ENCODE data around the gene NOS3.
"Not testable (repeated sequence)": the region's sequence is repeated elsewhere in the genome, so short reads cannot be mapped to it uniquely, and the experiment has no call there.

The NOS3 gene

DNA sequence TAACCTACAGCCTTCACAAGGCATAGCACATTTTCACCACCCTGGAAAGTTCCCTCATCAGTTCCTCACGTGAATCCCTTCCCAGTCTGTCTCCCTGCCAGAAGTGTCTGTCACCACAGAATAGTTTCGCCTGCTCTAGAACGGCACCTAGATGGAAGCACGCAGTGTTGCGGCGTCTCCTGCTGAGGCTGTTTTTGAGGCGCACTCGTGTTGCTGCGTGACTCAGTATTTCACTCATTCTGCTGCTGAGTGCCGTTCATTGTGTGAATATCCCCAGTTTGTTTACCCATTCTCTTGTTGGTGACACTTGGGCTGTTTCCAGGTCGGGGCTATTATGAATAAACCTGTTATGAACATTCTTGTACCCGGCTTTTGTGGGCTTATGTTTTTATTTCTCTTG lies 12.8 kb downstream of the NOS3 start:
- DNase-seq: no peak

DNA sequence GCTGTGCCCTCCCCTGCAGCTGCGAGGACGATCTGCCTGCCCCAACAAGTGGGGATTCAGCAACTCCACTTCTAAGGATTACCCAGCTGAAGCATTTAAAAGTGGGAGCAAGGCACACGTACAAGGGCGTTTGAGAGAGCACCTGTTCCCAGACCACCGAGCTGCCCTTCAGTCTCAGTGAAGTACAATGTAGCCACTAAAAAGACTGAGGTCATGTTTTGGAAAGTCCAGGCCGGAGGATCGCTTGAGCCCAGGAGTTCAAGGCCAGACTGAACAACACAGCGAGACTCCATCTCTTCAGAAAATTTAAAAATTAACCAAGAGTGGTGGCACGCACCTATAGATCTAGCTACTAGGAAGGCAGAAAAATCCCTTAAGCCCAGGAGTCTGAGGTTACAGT lies 14.7 kb downstream of the NOS3 start:
- DNase-seq: no peak

DNA sequence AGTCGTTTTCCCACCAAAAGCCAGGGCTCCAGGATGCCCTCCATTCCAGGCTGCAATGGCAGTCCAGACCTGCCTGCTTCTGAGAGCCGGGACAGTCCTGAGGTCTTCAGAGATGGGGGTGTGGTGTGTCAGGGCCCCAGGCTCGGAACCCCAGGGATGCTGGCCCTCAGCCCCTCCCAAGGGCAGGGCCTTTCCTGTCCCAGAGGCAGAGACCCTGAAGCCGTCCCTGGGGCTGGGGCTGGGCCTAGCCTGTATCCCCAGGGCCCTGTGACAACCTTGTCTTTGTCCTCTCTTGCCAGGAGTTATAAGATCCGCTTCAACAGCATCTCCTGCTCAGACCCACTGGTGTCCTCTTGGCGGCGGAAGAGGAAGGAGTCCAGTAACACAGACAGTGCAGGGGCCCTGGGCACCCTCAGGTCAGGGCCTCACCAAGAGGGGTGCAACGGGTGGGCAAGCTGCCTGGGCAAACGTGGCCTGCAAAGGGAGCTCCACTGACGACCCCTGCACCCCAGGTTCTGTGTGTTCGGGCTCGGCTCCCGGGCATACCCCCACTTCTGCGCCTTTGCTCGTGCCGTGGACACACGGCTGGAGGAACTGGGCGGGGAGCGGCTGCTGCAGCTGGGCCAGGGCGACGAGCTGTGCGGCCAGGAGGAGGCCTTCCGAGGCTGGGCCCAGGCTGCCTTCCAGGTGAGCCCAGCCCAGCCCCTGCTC lies 15.9 kb downstream of the NOS3 start:
- no peak for DNase-seq

DNA sequence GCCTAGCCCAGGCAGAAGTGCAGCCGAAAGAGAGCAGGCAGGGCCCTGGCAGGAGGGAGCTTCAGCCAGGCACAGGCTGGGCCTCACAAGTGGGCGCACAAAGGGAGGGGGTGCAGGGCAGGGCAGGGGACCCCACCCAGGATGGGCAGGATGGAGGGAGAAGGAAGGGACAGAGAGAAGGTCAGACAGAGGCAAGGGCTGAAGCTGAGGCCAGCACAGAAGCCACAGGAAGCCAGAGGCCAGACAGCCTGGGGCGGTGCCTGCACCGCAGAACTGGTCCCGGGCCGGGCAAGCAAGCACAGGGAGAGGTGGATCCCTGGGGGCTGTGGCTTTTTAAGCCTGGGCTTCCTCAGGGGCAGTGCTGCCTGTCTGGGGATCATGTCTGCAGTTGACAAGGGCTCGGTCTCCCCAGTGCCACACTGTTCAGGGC lies 16.7 kb downstream of the NOS3 start:
- DNase-seq: no peak

DNA sequence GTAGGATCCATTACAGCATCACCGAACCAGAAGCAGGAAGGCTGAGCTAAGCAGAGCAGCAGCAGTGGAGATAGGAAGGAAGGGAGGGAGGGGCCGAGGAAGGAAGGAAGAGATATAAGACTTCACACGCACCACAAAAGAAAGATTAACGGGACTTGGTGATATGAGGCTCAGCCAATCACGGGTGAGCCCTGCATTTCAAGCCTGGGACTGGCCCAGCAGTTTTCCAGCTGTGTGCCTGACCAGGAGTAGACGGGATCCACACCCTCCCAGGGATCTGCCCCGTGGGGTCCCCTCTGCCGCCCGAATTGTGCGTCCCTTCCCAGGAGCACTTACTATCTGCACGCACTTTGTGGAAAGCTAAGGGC lies 17.3 kb downstream of the NOS3 start:
- no peak for DNase-seq

DNA sequence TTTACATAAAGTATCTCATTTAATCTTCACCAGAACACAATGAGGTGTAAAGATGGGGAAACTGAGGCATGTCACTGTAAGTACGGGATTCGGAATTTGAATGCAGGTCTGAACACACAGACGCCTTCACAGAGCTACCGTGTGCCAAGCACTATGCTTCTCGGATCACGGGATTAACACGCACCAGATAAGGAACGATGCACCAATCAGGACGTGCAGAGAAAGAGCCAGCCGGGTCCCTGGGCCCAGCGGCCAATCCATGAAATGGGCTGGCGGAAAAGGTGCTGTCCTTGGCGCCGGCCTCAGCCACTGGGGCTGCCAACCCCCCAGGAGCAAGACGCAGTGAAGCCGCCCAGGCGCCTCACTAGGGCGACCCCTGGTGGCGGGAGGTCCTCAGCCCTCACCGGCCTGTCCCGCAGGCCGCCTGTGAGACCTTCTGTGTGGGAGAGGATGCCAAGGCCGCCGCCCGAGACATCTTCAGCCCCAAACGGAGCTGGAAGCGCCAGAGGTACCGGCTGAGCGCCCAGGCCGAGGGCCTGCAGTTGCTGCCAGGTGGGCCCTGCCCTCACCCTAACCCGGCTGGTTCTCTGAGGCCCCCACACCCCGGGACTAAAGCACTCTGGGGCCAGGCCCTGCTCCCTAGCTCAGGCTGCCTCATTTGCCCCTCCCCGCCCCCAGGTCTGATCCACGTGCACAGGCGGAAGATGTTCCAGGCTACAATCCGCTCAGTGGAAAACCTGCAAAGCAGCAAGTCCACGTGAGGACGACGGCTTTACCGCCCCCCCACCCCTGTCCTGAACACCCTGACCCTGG lies 17.9 kb downstream of the NOS3 start:
- DNase-seq: peak; percentile 56

DNA sequence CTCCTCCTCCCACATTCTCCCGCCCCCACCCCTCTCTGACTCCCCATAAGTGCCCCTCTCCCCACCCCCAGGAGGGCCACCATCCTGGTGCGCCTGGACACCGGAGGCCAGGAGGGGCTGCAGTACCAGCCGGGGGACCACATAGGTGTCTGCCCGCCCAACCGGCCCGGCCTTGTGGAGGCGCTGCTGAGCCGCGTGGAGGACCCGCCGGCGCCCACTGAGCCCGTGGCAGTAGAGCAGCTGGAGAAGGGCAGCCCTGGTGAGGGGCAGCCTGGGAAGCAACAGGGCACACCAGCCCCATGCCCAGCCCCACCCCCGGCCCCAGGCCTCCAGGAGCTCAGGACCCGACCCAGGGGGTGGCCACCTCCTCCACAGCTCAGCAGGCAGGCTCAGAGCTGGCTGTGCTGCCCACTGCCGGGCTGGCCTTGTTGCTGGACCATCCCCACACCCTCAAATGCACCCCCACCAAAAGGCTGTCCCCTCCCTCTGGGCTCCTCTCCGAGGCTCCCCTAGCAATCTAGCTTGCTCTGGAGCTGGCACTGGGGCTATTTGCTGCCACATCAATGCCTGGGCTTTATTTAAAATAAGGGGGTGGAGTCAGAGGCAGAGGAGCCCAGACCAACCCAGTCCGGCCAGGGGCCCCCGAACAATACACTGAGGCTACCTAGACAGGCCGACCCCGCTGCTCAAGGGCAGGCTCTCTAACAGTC lies 18.7 kb downstream of the NOS3 start:
- no peak for DNase-seq

DNA sequence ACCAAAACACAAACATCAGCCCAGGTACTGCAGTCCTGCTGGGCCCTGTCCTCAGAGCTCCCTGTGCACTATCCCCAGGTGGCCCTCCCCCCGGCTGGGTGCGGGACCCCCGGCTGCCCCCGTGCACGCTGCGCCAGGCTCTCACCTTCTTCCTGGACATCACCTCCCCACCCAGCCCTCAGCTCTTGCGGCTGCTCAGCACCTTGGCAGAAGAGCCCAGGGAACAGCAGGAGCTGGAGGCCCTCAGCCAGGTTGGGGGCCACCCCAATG lies 19.2 kb downstream of the NOS3 start:
- DNase-seq: no peak

DNA sequence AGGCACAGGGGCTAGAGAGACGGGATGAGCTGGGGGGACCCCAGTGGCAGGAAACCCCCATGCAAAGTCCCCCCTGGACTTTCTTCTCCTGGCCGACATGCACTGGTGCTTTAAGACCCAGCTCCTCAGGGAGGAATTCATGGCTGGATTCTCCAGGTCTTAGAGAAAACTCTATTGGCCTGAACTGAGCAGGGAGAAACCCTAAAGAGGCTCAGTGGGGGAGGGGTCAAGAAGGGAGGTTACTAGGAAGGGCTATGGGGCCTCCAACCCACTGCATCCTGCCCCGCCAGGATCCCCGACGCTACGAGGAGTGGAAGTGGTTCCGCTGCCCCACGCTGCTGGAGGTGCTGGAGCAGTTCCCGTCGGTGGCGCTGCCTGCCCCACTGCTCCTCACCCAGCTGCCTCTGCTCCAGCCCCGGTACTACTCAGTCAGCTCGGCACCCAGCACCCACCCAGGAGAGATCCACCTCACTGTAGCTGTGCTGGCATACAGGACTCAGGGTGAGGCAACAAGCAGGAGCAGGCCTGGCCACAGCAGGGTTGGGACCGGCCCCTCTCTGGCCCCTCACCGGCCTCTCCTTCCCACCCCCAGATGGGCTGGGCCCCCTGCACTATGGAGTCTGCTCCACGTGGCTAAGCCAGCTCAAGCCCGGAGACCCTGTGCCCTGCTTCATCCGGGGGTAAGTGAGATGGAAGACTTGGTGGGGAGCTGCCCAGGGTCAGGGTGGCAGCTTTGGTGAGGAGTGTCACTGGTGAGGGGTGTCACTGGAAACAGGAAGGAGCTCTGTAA lies 19.7 kb downstream of the NOS3 start:
- DNase-seq: peak; percentile 57

DNA sequence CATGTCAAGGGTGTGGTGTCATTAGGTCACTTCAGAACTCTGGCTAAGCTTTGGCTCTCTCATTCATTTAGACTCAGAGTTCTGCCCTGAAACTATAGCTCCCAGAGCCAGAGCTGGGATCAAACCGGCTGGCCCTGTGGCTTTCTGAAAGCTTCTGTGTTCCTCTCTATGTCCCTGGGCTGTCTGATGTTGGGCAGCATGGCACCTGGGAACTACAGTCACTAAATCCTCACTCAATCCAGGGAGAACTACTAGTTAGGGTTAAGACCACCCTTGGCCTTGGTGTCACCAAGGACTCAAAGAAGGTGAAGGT lies 20.2 kb downstream of the NOS3 start:
- DNase-seq: no peak

DNA sequence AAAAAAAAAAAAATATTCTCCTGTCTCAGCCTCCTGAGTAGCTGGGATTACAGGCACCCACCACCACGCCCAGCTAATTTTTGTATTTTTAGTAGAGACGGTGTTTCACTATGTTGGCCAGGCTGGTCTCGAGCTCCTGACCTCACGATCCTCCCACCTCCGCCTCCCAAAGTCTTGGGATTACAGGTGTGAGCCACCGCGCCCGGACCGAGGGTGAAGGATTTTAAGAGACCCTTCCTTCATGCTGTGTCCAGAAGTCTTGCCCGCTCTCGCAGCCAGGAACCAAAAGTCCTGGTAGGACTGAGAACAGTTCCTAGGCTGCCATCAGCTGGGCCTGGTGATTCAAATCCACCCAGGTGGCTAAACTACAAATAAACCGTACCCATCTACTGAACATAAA lies 20.8 kb downstream of the NOS3 start:
- DNase-seq: not testable (repeated sequence)

DNA sequence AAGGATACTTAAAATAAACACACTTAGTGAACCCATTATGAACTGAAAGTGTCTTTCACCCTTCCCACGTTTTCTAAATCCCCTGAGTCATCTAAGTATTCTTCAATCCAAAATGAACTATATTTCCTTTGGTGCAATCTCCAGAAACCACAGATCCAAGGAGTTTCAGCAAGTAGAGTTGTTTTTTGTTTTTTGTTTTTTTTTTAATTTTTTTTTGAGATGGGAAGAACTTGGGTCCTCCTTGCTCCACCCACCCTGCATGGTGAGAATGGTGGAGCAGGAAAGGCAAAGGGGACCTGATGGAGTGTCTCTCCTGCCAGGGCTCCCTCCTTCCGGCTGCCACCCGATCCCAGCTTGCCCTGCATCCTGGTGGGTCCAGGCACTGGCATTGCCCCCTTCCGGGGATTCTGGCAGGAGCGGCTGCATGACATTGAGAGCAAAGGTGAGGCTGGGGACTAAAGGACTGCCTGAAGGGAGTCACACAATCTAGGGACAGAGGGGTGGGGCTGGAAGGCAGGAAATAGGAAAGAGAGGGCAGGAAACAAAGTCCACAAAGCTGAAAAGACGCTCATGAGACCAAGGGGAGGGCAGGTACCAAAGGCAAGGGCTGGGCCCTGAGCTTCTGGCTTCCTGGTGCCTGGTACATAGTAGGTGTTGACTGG lies 21.3 kb downstream of the NOS3 start:
- DNase-seq: no peak

DNA sequence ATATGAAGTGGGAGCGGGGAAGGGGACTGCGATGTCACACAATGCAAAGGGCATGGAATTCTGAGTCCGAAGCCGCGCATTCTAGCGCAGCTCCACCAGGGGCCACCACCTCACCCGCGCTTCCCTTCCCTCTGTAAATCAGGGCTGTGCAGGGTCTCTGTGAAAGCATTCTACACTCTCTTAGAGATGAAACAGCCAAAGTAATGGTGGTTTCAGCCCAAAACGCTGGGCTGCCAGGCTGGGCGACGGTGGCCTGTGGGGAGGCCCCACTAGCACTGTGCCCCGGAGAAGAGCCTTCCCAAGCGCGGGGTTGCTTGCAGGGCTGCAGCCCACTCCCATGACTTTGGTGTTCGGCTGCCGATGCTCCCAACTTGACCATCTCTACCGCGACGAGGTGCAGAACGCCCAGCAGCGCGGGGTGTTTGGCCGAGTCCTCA lies 22.1 kb downstream of the NOS3 start:
- peak; percentile 47 for DNase-seq

DNA sequence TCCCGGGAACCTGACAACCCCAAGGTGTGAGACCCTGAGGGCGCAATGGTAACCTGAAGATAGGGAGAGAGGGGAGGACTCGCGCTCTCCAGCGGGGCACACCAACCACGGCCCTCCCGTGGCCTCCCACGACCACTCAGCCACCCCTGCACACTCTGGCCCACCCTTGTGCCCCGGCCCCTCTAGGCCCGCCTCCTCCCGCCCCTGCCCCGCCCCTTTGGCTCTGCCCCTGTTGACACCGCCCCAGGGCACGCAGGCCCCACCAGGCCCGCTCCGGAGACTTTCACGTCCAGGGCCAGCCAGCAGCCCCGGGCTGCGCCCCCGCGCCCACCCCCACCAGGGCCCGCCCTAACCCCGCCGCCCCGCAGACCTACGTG lies 22.5 kb downstream of the NOS3 start:
- no peak for DNase-seq

DNA sequence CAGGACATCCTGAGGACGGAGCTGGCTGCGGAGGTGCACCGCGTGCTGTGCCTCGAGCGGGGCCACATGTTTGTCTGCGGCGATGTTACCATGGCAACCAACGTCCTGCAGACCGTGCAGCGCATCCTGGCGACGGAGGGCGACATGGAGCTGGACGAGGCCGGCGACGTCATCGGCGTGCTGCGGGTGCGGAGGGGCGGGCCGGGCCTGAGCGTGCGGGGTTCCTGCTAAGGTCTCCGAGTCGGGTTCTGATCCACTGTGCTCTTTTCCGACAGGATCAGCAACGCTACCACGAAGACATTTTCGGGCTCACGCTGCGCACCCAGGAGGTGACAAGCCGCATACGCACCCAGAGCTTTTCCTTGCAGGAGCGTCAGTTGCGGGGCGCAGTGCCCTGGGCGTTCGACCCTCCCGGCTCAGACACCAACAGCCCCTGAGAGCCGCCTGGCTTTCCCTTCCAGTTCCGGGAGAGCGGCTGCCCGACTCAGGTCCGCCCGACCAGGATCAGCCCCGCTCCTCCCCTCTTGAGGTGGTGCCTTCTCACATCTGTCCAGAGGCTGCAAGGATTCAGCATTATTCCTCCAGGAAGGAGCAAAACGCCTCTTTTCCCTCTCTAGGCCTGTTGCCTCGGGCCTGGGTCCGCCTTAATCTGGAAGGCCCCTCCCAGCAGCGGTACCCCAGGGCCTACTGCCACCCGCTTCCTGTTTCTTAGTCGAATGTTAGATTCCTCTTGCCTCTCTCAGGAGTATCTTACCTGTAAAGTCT lies 23.1 kb downstream of the NOS3 start:
- DNase-seq: peak; percentile 80

DNA sequence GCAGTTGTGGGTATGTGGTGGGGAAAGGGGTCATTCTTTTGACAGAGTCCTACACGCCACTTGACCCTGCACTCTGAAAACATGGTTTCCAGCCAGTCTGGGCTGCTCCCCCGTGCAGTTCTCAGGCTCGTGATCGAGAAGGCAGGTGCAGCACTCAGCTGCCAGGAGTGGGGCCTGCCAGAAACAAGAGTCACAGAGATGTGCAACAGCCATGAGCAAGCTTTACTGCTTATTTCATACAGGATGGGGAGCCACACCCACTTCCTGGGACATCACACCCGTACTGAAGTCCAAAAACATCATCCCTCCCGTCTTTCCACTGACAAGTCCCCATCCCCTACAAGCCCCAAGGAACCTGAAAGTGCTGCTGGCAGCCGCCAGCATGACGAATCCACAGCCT lies 24.1 kb downstream of the NOS3 start:
- DNase-seq: no peak

DNA sequence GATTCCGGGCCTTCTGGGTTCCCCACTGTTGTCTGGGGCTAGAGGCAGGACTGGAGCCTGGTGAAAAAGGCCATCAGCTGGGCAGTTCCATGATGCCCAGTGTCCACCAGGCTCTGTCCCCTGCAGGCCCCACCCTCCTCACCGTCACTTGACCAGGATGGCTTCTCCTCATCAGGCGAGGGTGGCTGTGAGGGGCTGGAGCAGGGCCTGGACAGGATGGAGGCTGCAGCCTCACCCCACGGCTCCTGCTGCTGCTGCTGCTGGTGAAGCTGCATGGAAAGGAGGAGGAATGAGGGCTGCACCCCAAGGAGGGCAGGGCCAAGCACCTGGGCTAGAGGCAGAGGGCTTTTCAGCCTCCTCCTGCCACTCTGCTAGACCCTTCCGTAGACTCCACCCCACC lies 25.1 kb downstream of the NOS3 start:
- no peak for DNase-seq

DNA sequence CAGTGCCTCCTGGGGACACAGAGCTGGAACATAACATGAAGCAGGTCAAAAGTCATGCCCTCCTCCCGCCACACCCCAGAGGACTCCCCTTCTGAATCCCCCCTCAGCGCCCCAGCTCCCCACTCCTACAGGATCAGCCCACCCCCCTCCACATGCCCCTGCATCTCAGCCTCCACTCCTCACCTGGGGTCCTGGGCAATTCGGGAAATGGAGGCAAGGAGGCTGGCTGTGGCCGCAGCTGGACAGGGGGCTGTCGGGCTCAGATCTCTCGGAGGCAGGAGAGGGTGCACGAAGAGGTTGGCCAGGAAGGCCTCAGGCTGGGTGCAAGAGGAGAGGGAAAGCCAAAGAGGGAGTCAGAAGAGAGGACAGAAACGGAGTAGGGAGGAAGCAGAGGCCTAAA lies 25.7 kb downstream of the NOS3 start:
- no peak for DNase-seq

DNA sequence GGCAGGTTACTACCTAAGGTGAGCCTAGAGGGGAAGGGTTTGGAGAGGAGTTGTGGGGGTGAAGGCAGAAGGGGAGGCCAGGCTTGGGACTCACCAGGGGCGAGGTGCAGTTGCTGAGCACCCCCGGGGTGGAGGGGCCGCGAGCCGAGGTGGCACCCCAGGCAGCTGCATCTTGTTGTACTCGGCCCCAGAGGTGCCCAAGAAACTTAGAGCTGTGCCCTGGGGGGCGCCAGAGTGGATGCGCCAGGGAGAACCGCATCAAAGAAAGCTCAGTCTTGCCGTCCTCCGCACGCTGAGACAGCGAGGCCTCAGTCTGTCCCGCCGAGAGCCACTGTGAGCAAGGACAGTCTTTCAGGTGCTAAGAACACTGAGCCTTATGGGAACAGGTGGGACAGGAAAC lies 26.1 kb downstream of the NOS3 start:
- DNase-seq: no peak

DNA sequence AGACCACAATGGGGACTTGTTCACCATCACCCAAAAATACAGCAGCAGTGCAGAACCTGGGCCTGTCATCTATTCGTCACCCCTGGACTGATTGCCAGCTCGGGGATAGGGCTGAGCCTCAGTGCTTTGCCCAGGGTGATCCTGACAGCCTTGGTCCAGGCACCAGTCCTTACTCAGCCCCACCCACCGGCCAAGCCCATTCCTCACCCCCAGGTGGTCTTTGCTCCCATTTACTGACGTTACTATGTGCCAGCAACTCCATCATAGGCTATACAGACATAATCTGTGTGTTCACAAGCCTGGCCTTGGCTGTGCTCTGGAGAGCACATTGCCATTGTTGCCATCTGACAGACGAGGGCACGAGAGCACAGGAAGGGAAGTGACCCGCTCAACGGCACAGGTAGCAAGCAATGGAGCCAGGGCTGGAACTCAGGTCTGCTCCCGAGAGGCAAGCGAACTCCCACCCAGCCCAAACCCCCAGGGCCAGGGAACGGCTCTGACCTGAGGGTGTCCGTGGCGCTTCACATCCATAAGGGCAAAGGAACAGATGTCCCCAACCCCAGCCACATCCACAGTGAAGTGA lies 26.6 kb downstream of the NOS3 start:
- no peak for DNase-seq

DNA sequence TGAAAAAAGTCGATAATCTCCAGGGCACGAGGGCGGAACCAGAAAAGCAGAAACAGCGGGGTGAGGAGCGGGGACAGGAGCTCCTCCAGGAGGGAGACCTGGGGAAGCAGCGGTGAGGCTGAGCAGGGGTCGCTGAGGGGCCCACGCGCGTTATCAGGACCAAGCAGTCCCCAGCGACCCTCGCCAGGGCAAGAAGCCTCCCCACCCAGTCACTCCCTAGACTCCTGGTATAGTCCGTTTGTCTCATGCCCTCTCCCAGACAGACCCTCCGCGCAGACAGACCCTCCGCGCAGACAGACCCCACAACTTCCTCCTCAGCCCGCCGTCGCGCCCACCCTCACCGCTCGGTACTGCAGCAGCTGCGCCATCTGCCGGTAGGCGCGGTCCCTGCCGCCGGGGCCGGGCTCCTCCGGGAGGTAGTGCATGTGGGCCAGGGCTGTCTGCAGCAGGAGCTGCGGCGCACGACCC lies 27.2 kb downstream of the NOS3 start:
- peak; percentile 36 for DNase-seq

All from fibroblast of skin of abdomen (primary cell).